Neural cell (in vitro differentiated cells): ENCODE measurements around the gene UCK2. TPM values are rescaled to one million over a fixed set of nuclear protein-coding genes. Genes with fewer than 3 reads are reported as not detected.

Experiments used
- H2AFZ ChIP-seq: fragments of 200-600, 300-800 bp; sonication (generic), shearing (Covaris generic); 2 replicates; pipeline ENCODE4 v1.6.0; 2014; ENCODE audit warnings: low read depth, mild to moderate bottlenecking, antibody characterized with exemption, low read length, moderate library complexity
- H3F3A ChIP-seq: fragments of 200-600 bp; shearing (Covaris generic); 2 replicates; pipeline ENCODE4 v1.6.1; 2016; ENCODE audit warnings: mild to moderate bottlenecking, moderate library complexity, mixed read lengths, antibody characterized with exemption, low read length; ENCODE audit not compliant: insufficient read depth, poor library complexity, severe bottlenecking
- H3K27ac ChIP-seq: fragments of 200-600, 300-800 bp; sonication (generic), shearing (Covaris generic); 2 replicates; pipeline ENCODE4 v1.5.1; 2014; ENCODE audit warnings: mild to moderate bottlenecking, low read length, moderate library complexity
- H3K27me3 ChIP-seq: fragments of 300-800, 200-600 bp; sonication (generic), shearing (Covaris generic); 2 replicates; pipeline ENCODE4 v1.6.0; 2014; ENCODE audit warnings: mild to moderate bottlenecking, low read depth, low read length, moderate library complexity; ENCODE audit not compliant: insufficient read depth
- H3K36me3 ChIP-seq: fragments of 300-800, 200-600 bp; sonication (generic), shearing (Covaris generic); 2 replicates; pipeline ENCODE4 v1.5.1; 2014; ENCODE audit warnings: mild to moderate bottlenecking, antibody characterized with exemption, low read length, moderate library complexity; ENCODE audit not compliant: insufficient read depth
- H3K4me2 ChIP-seq: fragments of 300-800, 200-600 bp; sonication (generic), shearing (Covaris generic); 2 replicates; pipeline ENCODE4 v1.6.0; 2014; ENCODE audit warnings: mild to moderate bottlenecking, low read length
- H3K4me3 ChIP-seq: fragments of 300-800, 200-600 bp; sonication (generic), shearing (Covaris generic); 2 replicates; pipeline ENCODE4 v1.5.1; 2014; ENCODE audit warnings: mild to moderate bottlenecking, low read length, moderate library complexity
- H3K79me2 ChIP-seq: fragments of 200-600 bp; shearing (Covaris generic); replicated peaks from 2 replicates; pipeline ENCODE4 v1.6.0; 2014; ENCODE audit warnings: mild to moderate bottlenecking, low read length, moderate library complexity; ENCODE audit not compliant: insufficient read depth
- H3K9ac ChIP-seq: fragments of 300-800, 200-600 bp; sonication (generic), shearing (Covaris generic); 2 replicates; pipeline ENCODE4 v1.6.1; 2016; ENCODE audit warnings: mild to moderate bottlenecking, low read length, mixed read lengths
- H3K9me2 ChIP-seq: fragments of 200-600 bp; shearing (Covaris generic); 2 replicates; pipeline ENCODE4 v1.6.1; 2016; ENCODE audit warnings: mild to moderate bottlenecking, low read length, mixed read lengths; ENCODE audit not compliant: insufficient read depth
- H3K9me3 ChIP-seq: fragments of 200-600, 300-800 bp; sonication (generic), shearing (Covaris generic); 2 replicates; pipeline ENCODE4 v1.6.1; 2016; ENCODE audit warnings: mild to moderate bottlenecking, mixed run types, low read length, moderate library complexity, mixed read lengths
- H4K20me1 ChIP-seq: fragments of 200-600 bp; shearing (Covaris generic); 2 replicates; pipeline ENCODE4 v1.6.1; 2016; ENCODE audit warnings: mild to moderate bottlenecking, mixed run types; ENCODE audit not compliant: insufficient read depth
- CTCF ChIP-seq: fragments of 450-650 bp; IDR thresholded peaks from 2 replicates; pipeline ENCODE4 v1.5.1; 2014; ENCODE audit warnings: antibody characterized with exemption, mild to moderate bottlenecking, moderate library complexity; ENCODE audit not compliant: poor library complexity, severe bottlenecking
- EZH2 ChIP-seq: fragments of 200-600, 300-800 bp; shearing (Covaris generic), sonication (generic); IDR thresholded peaks from 2 replicates; pipeline ENCODE4 v1.6.1; 2014; ENCODE audit warnings: antibody characterized with exemption, low read length, borderline replicate concordance, mild to moderate bottlenecking; ENCODE audit not compliant: insufficient read depth, poor library complexity, severe bottlenecking
- MXI1 ChIP-seq: fragments of 450-650 bp; conservative IDR thresholded peaks from 2 replicates; pipeline ENCODE4 v1.6.1; 2014; ENCODE audit warnings: antibody characterized with exemption, mild to moderate bottlenecking; ENCODE audit not compliant: poor library complexity, severe bottlenecking
- RAD21 ChIP-seq: fragments of 450-650 bp; conservative IDR thresholded peaks from 2 replicates; pipeline ENCODE4 v1.6.1; 2014; ENCODE audit warnings: antibody characterized with exemption, mild to moderate bottlenecking, moderate library complexity
- REST ChIP-seq: IDR thresholded peaks from 2 replicates; pipeline ENCODE4 v1.6.1; 2012; ENCODE audit warnings: borderline replicate concordance
- SMC3 ChIP-seq: fragments of 450-650 bp; conservative IDR thresholded peaks from 2 replicates; pipeline ENCODE4 v1.6.1; 2014; ENCODE audit warnings: antibody characterized with exemption, mild to moderate bottlenecking, moderate library complexity; ENCODE audit not compliant: poor library complexity
- polyA plus RNA-seq: library from polyadenylated mRNA; depleted of rRNA; stranded (reverse); fragments of >200 nt; gene quantifications from 2 replicates; pipeline ENCODE4 v1.2.3, GENCODE V29; 2014

The UCK2 gene
- polyA plus RNA-seq, 1 donor from 2014 or later, result 36.0 TPM

- Histone ChIP-seq H2AFZ (no peak overlapping the region), H3K9me2 (no peaks in the 10 kb centered on the region), H3K4me3 (no peak overlapping the region), H4K20me1 (no peaks in the 10 kb centered on the region), H3K36me3 (no peaks in the 10 kb centered on the region), H3K9ac (no peak overlapping the region), H3F3A (no peaks in the 10 kb centered on the region), H3K27ac (no peak overlapping the region), H3K4me2 (no peak overlapping the region), H3K9me3 (no peaks in the 10 kb centered on the region), H3K79me2 (peaks cover 76% of the 10 kb centered on the region), H3K27me3 (no peaks in the 10 kb centered on the region)
- no peak for TF ChIP-seq MXI1
- no peak for TF ChIP-seq SMC3
- TF ChIP-seq RAD21, result no peak
- TF ChIP-seq CTCF, result no peak
Observed at GRCh38 chr1:165840423-165840822, 13.0 kb downstream of the UCK2 start.

- no peaks in the 10 kb centered on the region for H3F3A ChIP-seq
- H3K27me3 ChIP-seq, result no peaks in the 10 kb centered on the region
- peaks cover 72% of the 10 kb centered on the region for H3K79me2 ChIP-seq
- H3K27ac ChIP-seq, result no peak overlapping the region
- no peak overlapping the region for H2AFZ ChIP-seq
- H3K4me3 ChIP-seq, result no peak overlapping the region
- no peak overlapping the region for H3K9ac ChIP-seq
- no peaks in the 10 kb centered on the region for H4K20me1 ChIP-seq
- H3K36me3 ChIP-seq, result no peaks in the 10 kb centered on the region
- no peaks in the 10 kb centered on the region for H3K9me3 ChIP-seq
- TF ChIP-seq RAD21 (no peak), CTCF (no peak), EZH2 (no peak)
- H3K9me2 ChIP-seq, result no peaks in the 10 kb centered on the region
- H3K4me2 ChIP-seq, result no peak overlapping the region
Observed at GRCh38 chr1:165841582-165842017, 14.2 kb downstream of the UCK2 start.

GRCh38 chr1:165842023-165842670, 14.7 kb downstream of the UCK2 start:
- Histone ChIP-seq H3K9me3 (no peaks in the 10 kb centered on the region), H3K27ac (no peak overlapping the region), H3K9me2 (no peaks in the 10 kb centered on the region), H3F3A (no peaks in the 10 kb centered on the region), H3K9ac (no peak overlapping the region), H3K4me3 (peak overlapping the region; percentile 12), H4K20me1 (no peaks in the 10 kb centered on the region), H3K36me3 (no peaks in the 10 kb centered on the region), H3K79me2 (peaks cover 72% of the 10 kb centered on the region), H2AFZ (no peak overlapping the region), H3K27me3 (no peaks in the 10 kb centered on the region), H3K4me2 (no peak overlapping the region)
- TF ChIP-seq REST, result no peak
- TF ChIP-seq MXI1, result no peak
- no peak for TF ChIP-seq SMC3
